Germinal center (tissue), 1 donor: Measurements from ENCODE around the gene ENPP3.
"Not testable (repeated sequence)": the region's sequence is repeated elsewhere in the genome, so short reads cannot be mapped to it uniquely, and the experiment has no call there.

Source experiments
- DNase-seq: peaks from one replicate; pipeline ENCODE4 v3.0.0; 2012; ENCODE audit warnings: mixed read lengths, low spot score

ENPP3 gene

DNA sequence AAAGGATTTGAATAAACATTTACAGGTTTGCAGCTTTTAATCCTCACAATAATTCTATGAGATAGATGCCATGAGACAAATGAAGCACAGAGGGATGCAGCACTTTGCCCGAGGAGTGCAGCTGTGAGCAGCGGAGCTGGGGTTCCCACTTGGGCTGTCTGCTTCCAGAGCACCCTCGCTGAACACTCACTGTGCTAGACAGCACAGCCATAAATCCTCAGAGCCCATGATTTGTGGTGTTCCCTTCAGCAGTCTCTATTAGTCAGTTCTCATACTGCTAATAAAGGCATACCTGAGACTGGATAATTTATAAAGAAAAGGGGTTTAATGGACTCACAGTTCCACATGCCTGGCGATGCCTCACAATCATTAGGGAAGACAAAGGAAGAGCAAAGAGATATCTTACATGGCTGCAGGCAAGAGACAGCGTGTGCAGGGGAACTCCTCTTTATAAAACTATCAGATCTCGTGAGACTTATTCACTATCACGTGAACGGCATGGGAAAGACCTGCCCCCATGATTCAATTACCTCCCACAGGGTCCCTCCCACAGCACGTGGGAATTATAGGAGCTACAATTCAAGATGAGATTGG lies 99.0 kb downstream of the ENPP3 start:
- DNase-seq: no peak

GRCh38 chr6:131736811-131737210 lies 99.7 kb downstream of the ENPP3 start:
- no peak for DNase-seq

- no peak for DNase-seq
Observed at GRCh38 chr6:131739136-131739535, 102.0 kb downstream of the ENPP3 start.

GRCh38 chr6:131740161-131740560 lies 103.1 kb downstream of the ENPP3 start:
- no peak for DNase-seq

DNA sequence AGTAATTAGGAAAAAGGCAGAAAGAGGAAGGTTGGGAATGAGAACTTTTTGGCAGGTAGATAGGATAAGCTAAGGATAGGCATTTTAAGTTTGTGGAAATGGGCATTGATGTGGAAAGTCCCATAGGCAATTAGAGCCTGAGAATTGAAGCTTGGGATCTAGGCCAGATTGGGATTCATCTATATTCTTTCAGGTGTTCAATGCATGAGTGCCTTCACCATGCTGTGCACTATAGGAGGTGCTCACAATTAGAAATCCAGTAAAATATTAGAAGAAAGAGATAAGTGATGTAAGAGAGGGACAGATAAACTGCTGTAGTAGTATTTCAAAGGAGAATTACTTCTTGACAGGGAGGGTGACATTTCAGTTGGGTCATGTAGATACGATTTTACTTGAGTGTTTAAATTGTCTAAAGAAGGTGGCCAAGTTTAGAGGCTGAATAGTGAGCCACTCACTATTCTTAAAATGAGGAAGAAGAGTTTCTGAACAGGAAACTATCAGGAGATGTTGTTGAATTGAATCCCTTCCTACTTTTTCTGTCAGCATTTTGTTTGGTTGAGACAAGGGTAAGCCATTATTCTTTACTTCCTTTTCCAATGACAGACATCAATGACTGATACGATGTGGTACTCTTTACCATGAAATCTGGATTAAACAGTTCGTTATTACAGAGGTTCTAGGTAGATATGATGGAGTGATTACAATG lies 104.7 kb downstream of the ENPP3 start:
- DNase-seq: no peak

DNA sequence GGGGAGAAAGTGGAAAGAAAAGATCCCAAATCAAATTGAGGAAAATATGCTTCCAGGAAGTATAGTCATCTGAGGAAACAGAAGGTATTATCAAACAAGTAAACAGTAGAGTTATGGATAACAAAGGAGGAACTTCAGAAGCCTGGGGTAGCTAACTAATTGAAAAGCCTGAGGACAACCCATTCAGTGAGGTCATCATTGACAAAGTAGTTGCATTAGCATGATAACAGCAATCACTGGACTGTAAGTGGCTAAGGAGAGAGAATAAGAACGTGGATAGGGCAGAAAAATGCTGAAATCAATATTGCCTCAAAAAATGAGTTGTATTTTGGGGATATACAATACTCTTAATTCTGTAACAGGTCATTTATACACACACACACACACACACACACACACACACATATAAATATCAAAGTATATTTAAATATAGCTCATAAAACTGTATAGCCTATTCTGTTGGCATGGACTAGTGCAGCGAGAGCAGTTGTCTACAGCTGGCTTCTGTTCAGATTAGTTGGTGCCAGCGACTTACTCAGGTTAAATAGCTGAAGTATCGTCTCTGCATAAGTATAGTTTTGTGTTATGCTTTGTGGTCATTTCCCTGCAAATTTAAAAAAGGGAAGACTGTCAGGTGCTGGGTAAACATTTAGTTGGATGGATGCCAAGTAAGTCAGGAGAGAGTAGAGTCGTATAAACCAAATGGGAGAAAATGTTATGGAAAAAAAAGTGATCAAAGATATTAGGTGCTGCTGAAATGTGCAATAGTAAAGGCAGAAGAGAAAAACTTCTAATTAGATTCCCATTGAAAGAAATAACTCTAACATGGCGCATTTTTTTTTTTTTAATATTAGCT lies 107.6 kb downstream of the ENPP3 start:
- DNase-seq: no peak

DNA sequence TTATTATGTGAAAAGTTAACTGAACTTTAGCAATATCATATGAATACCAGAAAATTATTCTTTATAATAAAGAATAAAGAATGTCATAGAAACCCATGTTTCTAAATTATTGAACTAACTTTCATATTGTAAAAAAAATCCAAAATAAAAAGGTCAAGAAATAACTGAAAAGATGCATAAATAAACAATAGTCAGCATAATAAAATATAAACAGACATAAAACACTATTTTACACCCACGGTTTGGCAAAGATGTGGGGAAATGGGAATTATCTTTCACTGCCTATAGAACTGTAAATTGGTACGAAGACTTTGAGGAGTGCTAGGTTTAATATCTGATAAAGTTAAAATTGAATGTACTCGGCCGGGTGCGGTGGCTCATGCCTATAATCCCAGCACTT lies 108.4 kb downstream of the ENPP3 start:
- DNase-seq: no peak

DNA sequence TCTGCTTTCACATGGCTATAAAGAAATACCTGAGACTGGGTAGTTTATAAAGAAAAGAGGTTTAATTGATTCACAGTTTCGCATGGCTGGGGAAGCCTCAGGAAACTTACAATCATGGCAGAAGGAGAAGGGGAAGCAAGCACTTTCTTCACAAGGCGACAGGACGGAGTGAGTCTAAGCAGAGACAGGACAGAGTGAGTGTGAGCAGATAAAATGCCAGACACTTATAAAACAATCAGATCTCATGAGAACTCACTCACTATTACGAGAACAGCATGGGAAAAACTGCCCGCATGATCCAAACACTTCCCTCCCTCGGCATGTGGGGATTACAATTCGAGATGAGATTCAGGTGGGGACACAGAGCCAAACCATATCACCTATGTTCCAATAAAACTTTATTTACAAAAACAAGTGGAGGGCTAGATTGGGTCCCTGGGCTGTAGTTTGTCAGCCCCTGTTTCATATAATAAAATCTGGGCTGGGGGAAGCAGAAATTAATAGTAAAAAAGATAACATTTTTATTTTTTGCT lies 110.8 kb downstream of the ENPP3 start:
- DNase-seq: no peak

DNA sequence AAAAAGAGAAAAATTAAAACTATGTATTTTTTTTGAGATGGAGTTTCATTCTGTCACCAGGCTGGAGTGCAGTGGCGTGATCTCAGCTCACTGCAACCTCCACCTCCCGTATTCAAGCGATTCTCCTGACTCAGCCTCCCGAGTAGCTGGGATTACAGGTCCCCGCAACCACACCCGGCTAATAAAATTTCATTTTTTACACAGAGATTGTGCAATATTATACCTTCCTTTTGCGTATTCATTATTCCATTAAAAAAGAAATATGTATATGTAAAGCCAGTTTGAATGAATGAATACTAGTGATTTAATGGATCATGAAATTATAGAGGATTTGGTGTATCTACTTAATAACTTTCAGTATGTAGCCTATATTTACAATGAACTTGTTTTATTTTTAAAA lies 111.9 kb downstream of the ENPP3 start:
- DNase-seq: no peak

DNA sequence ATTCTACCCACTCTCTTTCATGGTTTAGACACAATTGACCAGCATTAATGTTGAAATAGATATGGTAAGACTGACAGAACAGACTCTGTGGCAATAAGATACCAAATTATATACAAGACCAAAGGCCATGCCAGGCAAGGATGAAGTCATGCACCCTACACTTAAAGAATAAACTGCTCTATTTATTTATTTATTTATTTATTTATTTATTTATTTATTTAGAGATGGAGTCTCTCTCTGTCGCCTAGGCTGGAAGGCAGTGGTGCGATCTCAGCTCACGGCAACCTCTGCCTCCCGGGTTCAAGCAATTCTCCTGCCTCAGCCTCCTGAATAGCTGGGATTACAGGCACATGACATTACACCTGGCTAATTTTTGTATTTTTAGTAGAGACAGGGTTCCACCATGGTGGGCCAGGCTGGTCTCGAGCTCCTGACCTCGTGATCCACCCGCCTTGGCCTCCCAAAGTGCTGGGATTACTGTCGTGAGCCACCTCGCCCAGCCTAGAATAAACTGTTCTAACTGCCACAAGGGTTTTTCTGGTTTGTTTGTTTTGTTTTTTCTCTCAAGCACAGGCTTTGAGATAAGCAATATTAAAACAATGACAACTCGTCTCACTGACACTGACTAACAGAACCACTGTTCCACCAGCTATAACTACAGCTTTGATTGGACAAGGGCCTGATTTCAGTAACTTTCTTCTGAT lies 114.1 kb downstream of the ENPP3 start:
- DNase-seq: not testable (repeated sequence)

GRCh38 chr6:131754088-131754487 lies 117.0 kb downstream of the ENPP3 start:
- no peak for DNase-seq

DNA sequence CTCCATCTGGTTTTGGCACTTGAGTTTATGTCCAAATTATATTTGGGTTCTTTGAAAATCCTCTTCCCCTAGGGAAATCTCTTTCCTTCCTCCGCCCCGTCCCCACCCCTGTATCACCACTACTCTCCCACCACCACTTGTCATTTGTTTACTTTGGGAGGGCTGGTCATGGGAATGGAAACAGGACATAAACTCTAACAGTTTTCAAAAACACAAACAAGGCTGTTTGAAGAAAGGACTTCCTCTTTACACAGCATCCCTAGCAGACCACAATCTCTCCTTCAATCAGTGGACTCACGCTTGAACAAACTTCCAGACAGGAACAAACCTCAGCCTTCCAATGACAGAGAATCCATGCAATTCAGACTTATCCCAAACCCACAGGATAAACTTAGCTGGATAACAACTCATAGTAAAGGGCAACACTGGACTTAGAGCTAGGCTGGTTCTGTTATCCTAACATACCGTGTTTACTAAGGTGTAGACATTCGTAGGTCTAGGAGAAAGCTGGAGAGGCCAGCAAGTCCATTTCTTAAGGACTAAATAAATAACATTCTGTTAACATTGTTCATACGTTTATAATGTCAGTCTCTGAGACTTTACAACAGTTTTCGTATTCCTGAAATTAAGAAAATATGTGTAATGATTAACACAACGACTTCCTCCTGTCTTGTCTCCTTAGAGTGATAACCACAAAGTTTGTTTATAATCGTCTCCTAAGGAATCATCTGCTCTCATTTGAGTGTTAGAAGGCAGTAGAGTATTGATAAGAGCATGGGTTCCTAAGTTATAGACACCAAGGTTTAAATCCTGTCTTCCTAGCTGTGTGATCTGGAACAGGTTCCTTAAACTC lies 117.8 kb downstream of the ENPP3 start:
- DNase-seq: no peak

DNA sequence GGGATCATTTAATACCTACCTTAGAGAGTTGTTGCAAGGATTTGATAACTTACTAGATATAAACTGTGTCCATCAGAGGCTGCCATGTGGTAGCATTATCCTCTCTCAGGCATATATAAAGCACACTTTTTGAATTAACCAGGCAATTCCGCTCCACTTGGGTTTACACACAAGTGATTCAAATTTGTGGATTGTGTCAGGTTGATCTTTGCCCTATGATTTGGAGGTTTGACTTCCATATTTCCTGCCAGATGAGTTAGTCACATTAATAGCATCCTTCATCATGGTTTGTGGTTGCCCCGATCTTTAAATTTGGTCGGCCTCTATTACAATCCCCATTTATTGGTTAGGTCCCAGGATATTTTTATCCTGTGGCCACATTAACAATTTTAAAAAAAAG lies 118.5 kb downstream of the ENPP3 start:
- DNase-seq: no peak

DNA sequence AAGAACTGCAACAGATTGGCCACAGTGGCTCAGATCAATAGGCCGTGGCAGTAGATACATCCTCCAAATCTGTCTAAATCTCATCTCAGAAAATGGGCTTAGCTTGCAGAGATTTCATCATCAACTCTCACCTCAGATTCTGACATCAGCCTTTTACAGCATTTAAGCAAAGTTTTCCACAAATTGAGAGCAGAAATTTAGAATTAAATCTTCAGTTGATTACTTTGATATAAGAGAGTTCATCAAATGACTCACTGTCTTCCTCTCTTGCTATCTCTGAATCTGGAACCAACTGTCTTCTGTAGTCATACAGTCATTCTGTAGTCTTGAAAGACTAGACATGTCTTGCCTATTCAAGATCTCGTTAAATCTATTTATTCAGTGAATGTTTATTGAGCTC lies 118.9 kb downstream of the ENPP3 start:
- no peak for DNase-seq

- no peak for DNase-seq
Observed at GRCh38 chr6:131758920-131759319, 121.8 kb downstream of the ENPP3 start.

GRCh38 chr6:131761060-131761761 lies 124.1 kb downstream of the ENPP3 start:
- DNase-seq: no peak

DNA sequence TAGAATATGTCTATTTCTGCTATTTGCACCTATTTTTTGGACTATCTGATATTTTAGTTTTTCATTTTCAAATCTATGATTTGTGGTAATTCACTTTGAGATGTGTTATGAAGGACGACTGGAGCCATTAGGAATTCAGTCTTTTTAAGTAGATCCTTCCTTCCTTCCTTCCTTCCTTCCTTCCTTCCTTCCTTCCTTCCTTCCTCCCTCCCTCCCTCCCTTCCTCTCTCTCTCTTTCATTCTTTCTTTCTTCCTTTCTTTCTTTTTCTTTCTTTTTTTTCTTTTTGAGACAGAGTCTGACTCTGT lies 124.6 kb downstream of the ENPP3 start:
- no peak for DNase-seq

GRCh38 chr6:131762984-131763383 lies 125.9 kb downstream of the ENPP3 start:
- DNase-seq: no peak

- DNase-seq: no peak
Observed at GRCh38 chr6:131763749-131764148, 126.6 kb downstream of the ENPP3 start.

GRCh38 chr6:131764350-131764749 lies 127.2 kb downstream of the ENPP3 start:
- DNase-seq: no peak
